Muscle of leg (tissue), 11 donors: Measurements from ENCODE around the gene LEPROT. TPM values are rescaled to one million over a fixed set of nuclear protein-coding genes. Genes with fewer than 3 reads are reported as not detected.
"Not testable (repeated sequence)": the region's sequence is repeated elsewhere in the genome, so short reads cannot be mapped to it uniquely, and the experiment has no call there.

Experiments used
- DNase-seq: peaks from one replicate; pipeline ENCODE4 v3.0.0; 2013
- H3K27ac ChIP-seq: one replicate; pipeline ENCODE4 v1.5.1; 2013; ENCODE audit warnings: mild to moderate bottlenecking, low read length, control low read depth
- H3K27me3 ChIP-seq: one replicate; pipeline ENCODE4 v1.6.1; 2013; ENCODE audit warnings: low read length; ENCODE audit not compliant: control insufficient read depth, insufficient read depth
- H3K36me3 ChIP-seq: one replicate; pipeline ENCODE4 v1.6.1; 2013; ENCODE audit warnings: low read length; ENCODE audit not compliant: control insufficient read depth, insufficient read depth
- H3K4me1 ChIP-seq: one replicate; pipeline ENCODE4 v1.6.1; 2013; ENCODE audit warnings: low read length; ENCODE audit not compliant: control insufficient read depth, insufficient read depth
- H3K4me3 ChIP-seq: one replicate; pipeline ENCODE4 v1.5.1; 2013; ENCODE audit warnings: low read length, control low read depth
- H3K9me3 ChIP-seq: replicated peaks from 2 replicates; pipeline ENCODE4 v1.6.1; 2013; ENCODE audit warnings: low read depth, low read length; ENCODE audit not compliant: control insufficient read depth
- WGBS: methylation state at CpG from one replicate; pipeline ENCODE4 v1.1.5; 2013; ENCODE audit warnings: missing lambda C conversion rate; ENCODE audit not compliant: insufficient coverage; 5-methylcytosine and 5-hydroxymethylcytosine counted together
- polyA plus RNA-seq, 8 donors: library from polyadenylated mRNA; unstranded; fragments of 120-200 nt; gene quantifications; one replicate each; pipeline versions ENCODE4 v1.2.1 to v1.2.3, GENCODE V29; 2013; ENCODE audit warnings: inconsistent platforms in 1 of 8, low replicate concordance in 1 of 8; ENCODE audit not compliant: insufficient read length in 8 of 8, insufficient read depth in 1 of 8
- total RNA-seq: library from RNA; stranded (reverse); fragments of 120-200 nt; gene quantifications from one replicate; pipeline ENCODE4 v1.2.4, GENCODE V29; 2013

LEPROT gene
- total and polyA plus RNA-seq, 9 donors: 45.0 to 65.8 (median 52.2) TPM

GRCh38 chr1:65449214-65449823 is 28.9 kb downstream of the LEPROT start:
- Histone ChIP-seq H3K9me3 (no peaks in the 10 kb centered on the region), H3K36me3 (no peaks in the 10 kb centered on the region)
- whole genome bisulfite sequencing: 84% methylated on average over 3 of the region's 4 CpGs

GRCh38 chr1:65455678-65456077 is 35.2 kb downstream of the LEPROT start:
- H3K27me3 ChIP-seq, DNase-seq, H3K4me1 ChIP-seq, H3K27ac ChIP-seq, H3K9me3 ChIP-seq, H3K4me3 ChIP-seq, H3K36me3 ChIP-seq: not testable (repeated sequence)
- WGBS: no CpG with 5 or more reads among the region's 10 CpGs

More at GRCh38 chr1:65449214-65449823, 28.9 kb downstream of the LEPROT start:
- Histone ChIP-seq H3K27me3 (no peaks in the 10 kb centered on the region), H3K4me3 (no peak overlapping the region), H3K4me1 (no peaks in the 10 kb centered on the region), H3K27ac (no peak overlapping the region)
- no peak for DNase-seq

DNA sequence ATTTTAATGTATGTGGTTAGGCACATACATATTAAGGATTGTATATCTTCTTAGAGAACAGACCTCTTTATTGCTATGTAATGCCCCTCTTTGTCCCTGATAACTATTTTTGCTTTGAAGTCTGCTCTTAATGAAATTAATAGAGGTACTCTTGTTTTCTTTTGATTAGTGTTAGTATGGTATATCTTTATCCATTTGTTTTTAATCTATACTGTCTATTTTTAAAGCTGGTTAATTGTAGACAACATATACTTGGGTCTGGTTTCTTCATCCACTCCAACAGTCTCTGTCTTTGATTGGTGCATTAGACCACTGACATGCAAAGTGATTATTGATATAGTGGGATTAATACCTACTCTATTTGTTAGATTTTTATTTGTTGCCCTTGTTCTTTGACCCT is 36.0 kb downstream of the LEPROT start:
- DNase-seq: no peak
- H3K27ac ChIP-seq: no peak overlapping the region
- no peaks in the 10 kb centered on the region for H3K4me1 ChIP-seq

DNA sequence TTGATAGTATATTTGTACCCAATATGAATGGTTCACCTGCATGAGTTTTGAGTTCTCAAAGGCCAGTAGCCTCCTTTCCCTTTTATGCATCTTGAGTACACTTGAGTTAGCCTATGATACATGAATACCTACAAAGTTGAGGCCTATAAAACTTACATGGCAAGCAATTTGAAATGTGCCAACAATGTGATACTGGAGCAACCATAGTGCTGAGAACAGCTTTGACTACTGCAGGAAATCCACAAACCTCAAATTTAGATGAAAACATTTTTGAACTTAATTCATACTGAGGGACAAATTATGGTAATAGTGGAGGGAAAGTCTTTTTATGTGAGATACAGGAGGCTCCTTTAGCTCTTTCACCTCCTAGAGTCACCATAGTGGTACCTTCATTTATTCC is 37.4 kb downstream of the LEPROT start:
- no peak overlapping the region for H3K27ac ChIP-seq
- H3K9me3 ChIP-seq: no peaks in the 10 kb centered on the region
- no peak for DNase-seq
- H3K4me1 ChIP-seq: no peaks in the 10 kb centered on the region
- H3K36me3 ChIP-seq: no peaks in the 10 kb centered on the region
- no peaks in the 10 kb centered on the region for H3K27me3 ChIP-seq
- no peak overlapping the region for H3K4me3 ChIP-seq

More for the DNA sequence above, 36.0 kb downstream of the LEPROT start:
- Histone ChIP-seq H3K4me3 (no peak overlapping the region), H3K36me3 (no peaks in the 10 kb centered on the region), H3K9me3 (no peaks in the 10 kb centered on the region), H3K27me3 (no peaks in the 10 kb centered on the region)

DNA sequence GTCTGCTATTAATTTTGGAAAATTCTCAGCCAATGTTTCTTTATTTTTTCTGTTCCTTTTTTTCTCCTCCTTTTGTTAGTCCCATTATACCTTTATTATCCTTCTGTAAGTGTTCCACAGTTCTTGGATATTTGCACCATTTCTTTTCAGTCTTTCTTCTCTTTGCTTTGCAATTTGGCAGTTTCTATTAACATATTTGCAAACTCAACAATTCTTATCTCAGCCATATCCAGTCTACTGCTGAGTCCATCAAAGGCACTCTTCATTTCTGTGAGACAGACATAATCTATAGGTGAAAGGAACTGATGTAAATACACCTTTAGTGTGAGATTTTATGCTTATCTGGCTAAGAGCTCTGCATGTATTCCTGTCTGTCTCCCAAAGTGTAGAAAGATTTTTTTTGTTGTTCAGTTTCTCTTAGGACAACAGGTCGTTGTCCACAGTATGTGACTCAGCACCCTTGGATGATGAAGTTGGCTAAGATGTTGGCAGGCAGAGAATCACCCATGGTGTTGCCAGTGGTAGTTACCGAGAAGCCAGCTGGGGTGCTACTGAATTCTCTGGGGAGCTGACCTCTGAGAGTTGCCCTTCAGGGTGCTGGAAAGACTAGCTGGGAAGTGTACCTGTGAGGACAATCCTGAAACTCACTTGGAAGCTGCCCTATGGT is 38.4 kb downstream of the LEPROT start:
- Histone ChIP-seq H3K4me3 (no peak overlapping the region), H3K4me1 (no peaks in the 10 kb centered on the region), H3K27ac (no peak overlapping the region), H3K9me3 (no peaks in the 10 kb centered on the region), H3K27me3 (no peaks in the 10 kb centered on the region), H3K36me3 (no peaks in the 10 kb centered on the region)
- 93% methylated on average over 2 of the region's 2 CpGs for whole genome bisulfite sequencing
- DNase-seq: no peak

DNA sequence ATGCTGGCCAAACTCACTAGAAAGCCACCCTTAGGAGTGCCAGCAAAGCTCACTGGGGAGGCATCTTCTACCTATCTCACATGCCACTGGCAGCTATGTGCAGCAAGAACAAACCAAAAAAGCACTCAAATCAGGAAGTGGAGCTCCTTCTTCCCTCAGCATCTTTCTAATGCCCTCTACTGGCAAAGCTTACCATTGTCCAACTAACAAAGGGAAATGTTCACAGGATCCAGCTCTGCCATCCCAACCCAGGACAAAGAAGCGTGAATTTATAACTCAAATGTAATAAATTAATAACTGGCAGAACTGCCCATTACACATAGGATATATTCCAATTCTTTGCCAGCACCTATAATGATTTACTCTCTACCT is 38.9 kb downstream of the LEPROT start:
- H3K9me3 ChIP-seq: no peaks in the 10 kb centered on the region
- no peaks in the 10 kb centered on the region for H3K4me1 ChIP-seq
- DNase-seq: no peak
- no peak overlapping the region for H3K27ac ChIP-seq
- H3K4me3 ChIP-seq: no peak overlapping the region
- WGBS: no CpG with 5 or more reads among the region's 1 CpG
- H3K36me3 ChIP-seq: no peaks in the 10 kb centered on the region
- H3K27me3 ChIP-seq: no peaks in the 10 kb centered on the region

- WGBS: 100% methylated on average over 1 of the region's 1 CpG
- DNase-seq, H3K9me3 ChIP-seq, H3K4me1 ChIP-seq, H3K4me3 ChIP-seq, H3K36me3 ChIP-seq, H3K27me3 ChIP-seq, H3K27ac ChIP-seq: not testable (repeated sequence)
Observed at GRCh38 chr1:65465837-65466236, 45.4 kb downstream of the LEPROT start.

DNA sequence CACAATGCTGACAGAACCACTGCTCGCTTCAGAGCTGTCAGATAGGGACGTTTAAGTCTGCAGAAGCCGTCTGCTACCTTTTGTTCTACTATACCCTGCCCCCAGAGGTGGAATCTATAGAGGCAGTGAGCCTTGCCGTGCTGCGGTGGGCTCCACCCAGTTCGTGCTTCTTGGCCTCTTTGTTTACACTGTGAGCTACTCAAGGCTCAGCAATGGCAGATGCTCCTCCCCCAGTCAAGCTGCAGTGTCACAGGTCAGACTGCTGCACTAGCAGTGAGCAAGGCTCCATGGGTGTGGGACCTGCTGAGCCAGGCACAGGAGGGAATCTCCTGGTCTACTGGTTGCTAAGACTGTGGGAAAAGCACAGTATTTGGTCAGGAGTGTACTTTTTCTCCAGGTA is 47.1 kb downstream of the LEPROT start:
- peaks cover 4% of the 10 kb centered on the region for H3K4me1 ChIP-seq
- no peak overlapping the region for H3K4me3 ChIP-seq
- H3K36me3 ChIP-seq: no peaks in the 10 kb centered on the region
- no peaks in the 10 kb centered on the region for H3K9me3 ChIP-seq
- H3K27ac ChIP-seq: no peak overlapping the region
- DNase-seq: no peak
- whole genome bisulfite sequencing: 52% methylated on average over 3 of the region's 6 CpGs
- no peaks in the 10 kb centered on the region for H3K27me3 ChIP-seq

- WGBS: 70% methylated on average over 1 of the region's 4 CpGs
- no peaks in the 10 kb centered on the region for H3K9me3 ChIP-seq
- H3K4me1 ChIP-seq: peaks cover 4% of the 10 kb centered on the region
- DNase-seq: no peak
- H3K27me3 ChIP-seq: no peaks in the 10 kb centered on the region
- no peak overlapping the region for H3K4me3 ChIP-seq
- peak overlapping the region; percentile 48 for H3K27ac ChIP-seq
- no peaks in the 10 kb centered on the region for H3K36me3 ChIP-seq
Observed at GRCh38 chr1:65469126-65469888, 48.8 kb downstream of the LEPROT start.

DNA sequence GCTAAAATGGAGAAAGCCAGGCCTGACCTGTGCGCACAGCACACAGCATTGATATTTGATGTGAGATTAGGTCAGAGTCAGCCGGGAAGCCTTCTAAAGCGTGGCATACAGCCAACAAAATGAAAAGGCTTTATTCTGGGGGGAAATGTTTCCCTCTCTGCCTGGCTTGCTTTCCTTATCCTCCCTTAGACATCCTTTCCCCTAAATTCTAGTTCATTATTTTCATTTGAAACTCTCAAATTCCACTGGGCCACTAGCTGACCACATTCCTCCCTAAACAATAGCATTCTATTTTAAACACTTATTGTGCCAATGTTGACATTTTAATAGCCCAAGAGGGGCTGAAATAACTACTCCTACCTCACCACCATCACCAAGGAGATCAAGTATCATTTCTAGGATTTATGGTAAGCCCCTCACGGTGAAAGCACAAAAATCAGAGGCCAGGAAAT is 49.4 kb downstream of the LEPROT start:
- Histone ChIP-seq H3K27ac (peak overlapping the region; percentile 48), H3K27me3 (no peaks in the 10 kb centered on the region), H3K9me3 (no peaks in the 10 kb centered on the region), H3K36me3 (no peaks in the 10 kb centered on the region), H3K4me1 (peaks cover 4% of the 10 kb centered on the region), H3K4me3 (no peak overlapping the region)
- no CpG with 5 or more reads among the region's 4 CpGs for WGBS
- peak; percentile 78 for DNase-seq
